Kasumi-1 (cell line): ENCODE results near the gene TANGO6.
"Not testable (repeated sequence)": the region's sequence is repeated elsewhere in the genome, so short reads cannot be mapped to it uniquely, and the experiment has no call there.

Experiments used
- DNase-seq, 2 experiments: peaks; one replicate each; lab custom pipeline; 2025; lab: John Stamatoyannopoulos, UW

Gene TANGO6

DNA sequence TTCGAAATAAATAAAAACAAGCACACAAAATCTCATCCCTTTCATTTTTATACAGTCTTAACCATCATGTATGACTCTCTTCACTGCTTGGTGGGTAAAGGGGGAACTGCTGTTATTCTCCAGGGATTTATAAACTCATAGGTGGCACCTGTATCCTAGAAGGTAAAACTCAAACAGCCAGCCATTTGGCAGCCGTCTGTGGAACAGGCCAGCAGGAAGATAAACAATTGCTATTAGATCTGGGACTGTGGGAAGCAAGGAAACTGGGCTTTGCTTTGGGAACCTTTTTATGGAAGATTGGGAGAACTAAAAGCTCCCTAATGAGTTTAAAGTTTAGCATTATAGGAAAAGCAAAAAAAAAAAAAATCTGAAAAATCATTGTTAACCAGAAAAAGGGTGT lies 126.0 kb downstream of the TANGO6 start:
- no peak for DNase-seq

DNA sequence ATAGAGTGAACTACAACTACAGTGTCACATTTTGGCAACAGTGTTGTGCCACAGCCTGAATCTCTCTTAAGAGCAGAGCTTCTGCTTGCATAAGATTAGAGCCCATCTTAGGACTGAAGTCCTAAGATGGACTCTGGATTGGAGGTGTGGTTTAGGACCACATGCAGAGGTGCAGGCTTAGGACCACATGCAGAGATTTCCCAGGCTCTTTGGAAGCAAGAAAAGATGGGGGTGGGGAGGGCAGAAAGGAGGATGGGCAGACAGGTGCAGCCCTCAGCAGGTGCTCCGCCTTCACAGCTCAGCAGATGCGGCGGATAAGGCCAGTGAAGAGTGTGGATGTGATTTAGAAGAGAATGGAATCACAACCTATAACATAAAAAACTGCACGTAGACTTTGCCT lies 128.7 kb downstream of the TANGO6 start:
- no peak for DNase-seq

DNA sequence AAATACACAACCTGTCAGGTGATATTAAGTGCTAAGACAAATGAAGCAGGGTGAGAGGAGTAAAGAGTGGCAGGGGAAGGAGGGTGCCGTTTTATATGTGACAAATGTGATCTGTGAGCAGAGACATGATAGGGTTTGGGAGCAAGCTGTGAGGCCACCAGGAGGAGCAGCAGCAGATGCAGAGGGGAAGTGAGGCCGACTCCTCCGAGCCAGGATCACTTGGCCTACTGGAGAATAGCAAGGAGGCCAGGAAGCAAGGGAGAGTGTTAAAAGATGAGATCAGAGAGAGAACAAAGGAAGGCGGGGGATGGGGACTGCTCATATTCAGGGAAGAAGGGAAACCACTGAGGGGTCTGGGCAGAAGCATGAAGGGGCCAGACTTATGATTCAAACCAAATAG lies 129.4 kb downstream of the TANGO6 start:
- DNase-seq: peak; percentile 64 to 76

DNA sequence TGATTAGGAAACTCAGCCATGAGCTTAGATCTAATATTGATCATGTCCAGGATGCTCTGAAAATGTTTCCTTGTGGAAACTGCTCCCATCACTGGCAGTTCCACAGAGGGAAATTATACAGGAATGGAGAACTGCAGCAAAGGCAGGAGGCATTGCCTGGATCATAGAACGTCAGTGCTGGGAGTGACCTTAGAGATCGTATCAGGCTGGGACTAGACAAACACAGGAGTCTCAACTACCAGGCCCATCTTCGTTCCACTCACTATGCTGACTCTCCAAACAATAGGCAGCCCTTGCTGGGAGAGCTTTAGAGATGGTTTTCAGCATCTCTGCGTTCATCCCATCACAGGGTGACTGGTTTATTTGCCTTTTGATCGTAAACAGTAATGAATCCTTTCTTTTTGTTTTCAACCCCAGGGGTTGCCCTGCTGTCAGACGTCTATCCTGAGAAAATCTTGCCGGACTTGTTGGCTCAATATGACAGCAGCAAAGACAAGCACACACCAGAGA lies 130.3 kb downstream of the TANGO6 start:
- no peak for DNase-seq

DNA sequence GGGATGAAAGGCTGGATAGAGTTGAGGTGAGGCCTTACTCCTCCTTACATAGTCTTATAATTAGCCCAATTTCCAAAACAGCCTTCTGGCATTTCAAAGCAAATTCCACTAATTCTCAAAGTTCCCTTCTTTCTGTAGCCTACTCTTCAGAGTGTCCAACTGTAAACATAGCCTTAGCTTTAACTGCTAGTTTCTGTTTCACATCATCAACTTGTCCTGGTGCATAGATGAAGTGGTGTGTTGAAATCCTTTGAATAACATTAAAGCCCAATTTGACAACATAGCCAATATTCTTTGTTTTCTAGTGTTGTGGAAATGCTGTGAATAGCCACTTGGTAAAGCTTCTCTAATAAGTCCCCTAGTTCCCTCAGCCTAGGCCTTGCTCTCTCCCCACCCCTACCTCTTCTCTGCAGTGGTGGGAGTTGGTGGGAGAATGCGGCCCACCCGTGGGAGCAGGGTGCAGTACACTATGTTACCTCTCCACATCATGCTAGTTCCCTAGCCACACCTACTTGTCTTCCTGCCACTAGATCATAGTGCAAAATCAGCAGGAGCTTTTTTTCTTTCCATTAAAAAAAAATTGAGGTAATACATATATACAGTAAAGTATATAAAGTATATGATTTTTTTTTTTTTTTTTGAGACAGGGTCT lies 135.1 kb downstream of the TANGO6 start:
- DNase-seq: no peak

DNA sequence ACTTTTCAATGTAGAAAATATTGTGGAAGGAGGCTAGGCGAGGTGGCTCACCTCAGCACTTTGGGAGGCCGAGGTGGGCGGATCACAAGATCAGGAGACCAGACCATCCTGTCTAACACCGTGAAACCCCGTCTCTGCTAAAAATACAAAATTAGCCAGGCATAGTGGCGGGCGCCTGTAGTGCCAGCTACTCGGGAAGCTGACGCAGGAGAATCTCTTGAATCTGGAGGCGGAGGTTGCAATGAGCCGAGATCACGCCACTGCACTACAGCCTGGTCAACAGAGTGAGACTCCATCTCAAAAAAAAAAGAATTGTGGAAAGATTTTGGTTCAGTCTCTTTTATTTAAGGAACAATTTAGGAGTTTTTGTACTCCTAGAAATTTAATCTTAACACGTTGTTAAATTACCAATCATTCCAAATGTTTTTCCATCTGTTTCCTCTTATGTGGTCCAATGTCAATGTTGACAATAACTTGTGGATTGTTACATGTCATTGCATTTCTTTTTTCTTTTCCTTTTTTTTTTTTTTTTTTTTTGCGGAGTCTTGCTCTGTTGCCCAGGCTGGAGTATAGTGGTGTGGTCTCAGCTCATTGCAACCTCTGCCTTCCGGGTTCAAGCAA lies 137.5 kb downstream of the TANGO6 start:
- no peak for DNase-seq

DNA sequence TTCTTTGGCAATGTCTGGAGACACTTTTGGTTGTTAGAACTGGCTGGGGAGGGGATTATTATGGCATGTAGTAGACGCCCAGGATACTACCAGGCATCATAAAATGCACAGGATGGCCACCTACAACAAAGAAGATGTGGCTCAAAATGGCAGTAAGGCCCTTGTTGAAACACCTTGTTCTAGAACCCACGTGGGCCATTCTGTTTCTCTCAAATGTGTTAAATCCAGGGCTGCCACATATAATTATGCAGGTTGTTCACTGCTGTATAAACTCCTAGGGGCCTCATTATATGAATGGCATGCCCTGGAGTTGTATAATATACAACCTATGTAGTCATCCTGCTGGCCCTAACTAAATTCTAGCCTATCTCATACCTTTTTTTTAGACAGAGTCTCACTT lies 138.6 kb downstream of the TANGO6 start:
- no peak for DNase-seq

DNA sequence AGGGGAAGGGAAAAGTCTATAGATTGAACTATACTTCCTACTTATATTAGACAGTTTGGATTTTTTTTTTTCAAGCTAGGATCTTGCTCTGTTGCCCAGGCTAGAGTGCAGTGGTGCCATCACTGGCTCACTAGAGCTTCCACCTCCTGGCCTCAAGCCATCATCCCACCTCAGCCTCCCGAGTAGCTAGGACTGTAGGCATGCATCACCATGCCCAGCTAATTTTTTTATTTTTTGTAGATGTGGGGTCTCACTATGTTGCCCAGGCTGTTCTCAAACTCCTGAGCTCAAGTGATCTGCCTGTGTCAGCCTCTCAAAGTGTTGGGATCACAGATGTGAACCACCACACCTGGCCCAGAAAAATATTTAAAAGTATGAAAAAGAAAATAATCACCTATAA lies 141.1 kb downstream of the TANGO6 start:
- DNase-seq: no peak

DNA sequence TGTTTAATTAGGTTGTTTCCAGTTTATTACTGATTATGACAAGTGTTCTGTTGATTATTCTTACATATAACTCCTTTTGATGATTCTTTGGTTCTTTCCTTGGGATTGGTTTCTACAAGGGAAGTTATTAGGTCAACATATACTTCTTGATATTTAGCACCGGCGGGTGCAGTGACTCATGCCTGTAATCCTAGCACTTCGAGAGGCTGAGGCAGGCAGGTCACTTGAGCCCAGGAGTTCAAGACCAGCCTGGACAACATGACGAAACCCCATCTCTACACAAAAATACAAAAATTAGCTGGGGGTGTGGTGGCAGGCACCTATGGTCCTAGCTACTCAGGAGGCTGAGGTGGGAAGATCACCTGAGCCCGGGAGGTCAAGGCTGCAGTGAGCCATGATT lies 141.9 kb downstream of the TANGO6 start:
- DNase-seq: no peak

DNA sequence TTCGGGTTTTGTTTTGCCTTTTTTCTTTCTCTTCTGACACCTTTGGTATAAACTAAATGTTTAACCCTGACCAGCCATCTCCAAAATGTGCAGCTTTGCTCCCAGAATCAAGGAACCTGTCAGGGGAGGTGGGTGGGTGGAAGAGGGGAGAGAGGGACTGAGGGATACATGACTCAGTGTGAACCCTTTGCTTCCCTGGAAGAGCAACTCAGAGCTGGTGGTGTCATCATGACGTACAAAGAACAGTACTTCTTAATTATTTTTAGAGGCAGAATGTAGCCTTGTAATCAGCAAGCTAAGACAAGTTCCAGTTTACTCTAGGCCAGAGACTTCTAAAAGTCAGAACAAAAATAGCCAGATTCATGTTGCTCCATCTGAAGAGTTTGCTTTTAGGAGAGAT lies 142.5 kb downstream of the TANGO6 start:
- DNase-seq: no peak

DNA sequence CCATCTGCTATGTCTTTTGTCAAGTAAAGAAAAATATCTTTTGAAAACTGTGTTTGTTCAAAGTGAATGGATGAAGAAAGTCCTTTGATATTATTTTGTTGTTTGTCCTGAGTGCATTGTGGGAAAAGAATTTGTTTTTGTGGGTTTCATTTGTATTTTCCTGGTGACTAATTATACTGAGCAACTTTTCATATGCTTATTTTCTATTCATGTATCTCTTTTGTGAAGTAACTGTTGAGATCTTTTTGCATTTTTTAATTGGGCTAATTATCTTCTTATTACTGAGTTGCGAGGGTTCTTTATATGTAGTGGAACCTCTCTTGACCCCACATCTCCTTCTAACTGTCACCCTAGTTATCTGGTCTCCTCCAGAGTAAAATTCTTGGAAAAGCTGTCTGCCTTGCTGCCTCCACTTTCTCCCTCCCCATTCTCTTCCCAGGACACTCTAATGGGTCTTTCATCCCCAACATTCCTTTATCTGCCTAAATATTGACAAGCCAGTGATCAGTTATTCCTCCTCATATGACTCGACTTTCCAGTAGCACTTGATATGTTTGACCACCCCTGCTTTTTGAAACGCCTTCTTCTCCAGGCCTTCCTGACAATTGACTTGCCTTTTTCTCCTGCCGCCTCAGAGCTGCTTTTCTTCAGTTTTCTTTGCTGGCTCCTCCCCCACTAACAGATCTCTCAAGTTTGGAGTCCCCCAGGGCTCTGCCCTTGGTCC lies 144.6 kb downstream of the TANGO6 start:
- DNase-seq: no peak

DNA sequence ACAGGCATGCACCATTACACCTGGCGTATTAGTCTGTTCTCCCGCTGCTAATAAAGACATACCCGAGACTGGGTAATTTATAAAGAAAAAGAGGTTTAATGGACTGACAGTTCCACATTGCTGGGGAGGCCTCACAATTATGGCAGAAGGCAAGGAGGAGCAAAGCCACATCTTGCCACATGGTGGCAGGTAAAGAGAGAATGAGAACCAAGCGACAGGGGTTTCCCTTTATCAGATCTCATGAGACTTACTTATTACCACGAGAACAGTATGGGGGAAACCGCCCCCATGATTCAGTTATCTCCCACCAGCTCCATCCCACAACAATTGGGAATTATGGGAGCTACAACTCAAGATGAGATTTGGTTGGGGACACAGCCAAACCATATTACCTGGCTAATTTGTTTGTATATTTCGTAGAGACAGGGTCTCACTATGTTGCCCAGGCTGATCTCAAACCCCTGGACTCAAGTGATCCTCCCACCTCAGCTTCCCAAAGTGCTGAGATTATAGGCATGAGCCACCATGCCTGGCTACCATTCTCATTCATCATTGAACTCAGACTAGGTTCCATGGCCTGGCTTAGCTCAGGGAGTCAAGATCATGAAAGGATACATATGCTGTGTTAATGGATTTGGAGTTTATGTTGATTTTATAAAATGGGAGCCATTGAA lies 147.0 kb downstream of the TANGO6 start:
- DNase-seq: not testable (repeated sequence)

DNA sequence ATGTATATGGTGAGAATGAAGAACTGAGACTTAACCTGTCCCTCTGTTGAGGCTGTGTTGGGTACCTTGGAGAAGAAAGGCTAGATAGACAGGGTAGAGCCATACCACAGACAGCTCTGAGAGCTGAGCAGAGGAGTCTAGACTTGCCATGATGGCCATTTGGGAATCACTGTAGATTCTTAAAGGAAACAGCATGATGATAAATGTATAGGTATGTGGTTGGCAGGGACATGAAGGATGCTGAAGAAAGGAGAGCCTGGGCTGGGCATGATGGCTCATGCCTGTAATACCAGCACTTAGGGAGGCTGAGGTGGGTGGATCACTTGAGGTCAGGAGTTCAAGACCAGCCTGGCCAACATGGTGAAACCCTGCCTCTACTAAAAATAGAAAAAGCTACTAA lies 147.7 kb downstream of the TANGO6 start:
- DNase-seq: no peak

DNA sequence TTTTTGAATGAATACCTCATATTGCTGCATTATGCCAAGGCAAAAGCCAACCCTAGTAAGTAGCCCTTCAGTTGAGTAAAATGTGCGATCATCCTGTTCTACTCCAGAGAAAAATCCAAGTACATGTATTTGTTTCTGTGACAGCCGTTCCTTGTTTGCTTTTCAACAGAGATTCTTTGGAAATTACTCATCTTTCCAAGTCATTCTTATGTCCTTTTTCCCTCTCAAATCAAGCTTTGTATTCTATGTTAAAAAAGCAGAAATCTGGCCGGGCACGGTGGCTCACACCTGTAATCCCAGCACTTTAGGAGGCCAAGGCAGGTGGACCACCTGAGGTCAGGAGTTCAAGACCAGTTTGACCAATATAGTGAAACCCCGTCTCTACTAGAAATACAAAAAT lies 149.2 kb downstream of the TANGO6 start:
- no peak for DNase-seq

DNA sequence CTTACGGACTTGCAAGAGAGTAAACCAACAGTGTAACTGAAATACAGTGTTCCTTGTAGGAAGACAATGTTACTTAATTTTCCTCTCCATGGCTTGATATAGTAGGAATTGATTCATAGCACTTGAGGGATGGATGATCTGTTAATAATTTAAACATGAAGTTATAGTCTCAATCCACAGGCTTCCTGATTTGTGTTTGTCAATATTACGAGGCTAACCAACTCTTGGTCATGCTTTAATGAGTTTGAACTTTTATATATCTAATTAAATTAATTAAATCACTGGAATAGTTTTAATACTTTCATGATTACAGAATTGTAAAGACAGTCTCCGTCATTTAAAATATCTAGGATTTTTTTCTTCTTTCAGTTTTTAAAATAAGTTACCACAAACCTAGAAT lies 150.1 kb downstream of the TANGO6 start:
- no peak for DNase-seq

DNA sequence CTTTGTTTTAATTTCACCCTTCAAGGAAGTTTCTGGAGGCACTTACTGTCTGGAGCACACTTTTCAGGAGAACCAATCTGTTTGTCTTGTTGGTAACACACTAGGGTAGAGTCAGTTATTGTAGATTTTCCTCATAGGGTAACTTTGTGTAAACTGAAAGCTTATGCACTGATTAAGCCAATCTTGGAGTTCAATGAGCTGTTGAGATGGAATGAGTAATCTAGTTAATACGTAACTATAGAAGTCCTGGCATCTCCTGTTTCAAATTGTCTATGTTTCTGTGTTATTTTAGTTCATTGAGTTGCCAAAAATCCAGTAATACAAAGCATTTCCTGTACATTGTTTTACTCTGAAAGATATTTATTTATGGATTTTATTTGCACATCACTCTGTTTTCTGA lies 150.6 kb downstream of the TANGO6 start:
- no peak for DNase-seq

DNA sequence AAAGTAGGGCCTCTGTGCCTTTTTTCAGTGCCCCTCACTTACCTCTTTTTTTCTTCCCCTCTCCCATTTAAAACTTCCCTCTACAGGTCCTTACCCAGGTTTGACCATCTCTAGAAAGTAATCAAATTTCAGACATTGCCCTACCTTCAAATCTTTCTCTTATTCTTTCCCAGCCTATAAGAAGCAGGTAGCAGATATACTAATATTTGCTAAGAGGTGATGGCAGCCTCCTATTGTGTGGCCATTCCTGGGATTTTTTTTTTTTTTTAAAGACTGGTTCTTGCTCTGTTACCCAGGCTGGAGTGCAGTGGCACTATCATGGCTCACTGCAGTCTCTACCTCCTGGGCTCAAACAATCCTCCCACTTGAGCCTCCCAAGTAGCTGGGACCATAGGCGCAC lies 151.0 kb downstream of the TANGO6 start:
- no peak for DNase-seq

DNA sequence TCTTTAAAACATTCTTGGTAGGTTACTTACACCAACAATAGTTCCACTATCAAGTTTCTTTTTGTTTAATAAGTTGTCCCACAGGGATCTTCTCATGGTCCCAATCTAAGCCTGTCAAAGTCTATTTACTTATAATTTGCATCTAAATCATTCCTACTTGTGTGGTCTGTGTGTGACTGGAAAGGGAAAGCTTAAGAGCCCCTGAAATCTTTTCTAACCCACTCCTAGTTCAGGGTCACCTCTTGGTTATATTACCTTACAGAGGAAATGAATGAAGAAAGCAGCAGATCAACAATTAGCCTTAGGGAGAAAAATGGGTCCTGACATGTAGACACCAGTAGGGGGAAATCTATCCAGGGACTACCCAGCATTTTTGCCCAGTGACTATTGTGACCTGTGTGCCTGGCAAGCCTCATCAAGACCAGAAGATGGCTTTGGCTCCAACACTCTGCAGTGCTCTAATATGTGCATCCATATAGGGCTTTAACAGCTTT lies 151.7 kb downstream of the TANGO6 start:
- DNase-seq: no peak

DNA sequence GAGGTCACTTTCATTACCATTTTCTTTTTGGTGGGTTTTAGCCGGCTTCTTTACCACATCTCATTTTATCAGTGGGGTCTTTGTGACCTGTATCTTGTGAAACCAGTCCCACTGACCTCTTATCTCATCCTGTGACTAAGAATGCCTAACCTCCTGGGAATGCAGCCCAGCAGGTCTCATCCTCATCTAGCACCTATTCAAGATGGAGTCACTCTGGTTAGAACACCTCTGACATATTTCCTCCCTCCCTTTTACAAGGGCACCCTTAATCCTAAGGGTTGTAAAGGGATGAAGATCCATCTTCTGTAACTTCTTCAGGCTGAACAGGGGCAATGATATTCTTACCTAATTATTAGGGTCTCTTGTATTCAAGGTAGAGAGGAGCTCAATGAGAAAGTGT lies 154.2 kb downstream of the TANGO6 start:
- no peak for DNase-seq

DNA sequence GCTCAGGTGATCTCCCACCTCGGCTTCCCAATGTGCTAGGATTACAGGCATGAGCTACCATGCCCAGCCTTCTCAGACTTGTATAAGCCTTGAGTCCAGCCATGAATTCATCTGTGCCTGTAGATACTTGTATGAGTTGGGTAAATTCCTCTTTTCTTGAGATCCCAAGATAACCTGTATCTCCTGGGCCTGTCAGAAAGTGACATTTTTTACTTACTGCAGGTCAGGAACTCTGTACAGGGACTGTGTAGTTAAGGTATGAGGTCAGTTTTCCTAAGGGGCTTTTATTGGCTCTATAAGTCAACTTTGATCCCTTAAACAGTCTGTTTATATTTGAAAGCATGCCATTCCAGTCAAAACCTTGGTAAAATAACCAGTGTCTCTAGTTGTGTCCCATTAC lies 155.8 kb downstream of the TANGO6 start:
- no peak for DNase-seq

DNA sequence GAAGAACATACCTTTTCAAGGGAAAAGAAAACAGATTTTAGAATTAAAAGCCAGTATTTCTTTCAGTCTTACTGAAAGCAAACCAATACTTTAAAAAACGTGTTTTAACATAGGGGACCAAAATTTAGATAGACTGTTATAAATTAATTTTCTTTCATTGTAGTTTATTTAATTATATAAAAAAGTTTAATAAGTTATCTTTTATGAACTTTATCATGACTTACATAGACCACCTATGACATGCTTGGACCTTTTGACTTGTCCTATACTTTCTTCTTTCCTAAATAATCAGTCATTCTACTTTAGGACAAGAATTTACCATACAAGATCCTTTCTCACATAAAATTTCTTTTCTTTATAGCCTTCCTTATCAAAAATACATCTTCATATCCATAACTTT lies 160.2 kb downstream of the TANGO6 start:
- DNase-seq: no peak

DNA sequence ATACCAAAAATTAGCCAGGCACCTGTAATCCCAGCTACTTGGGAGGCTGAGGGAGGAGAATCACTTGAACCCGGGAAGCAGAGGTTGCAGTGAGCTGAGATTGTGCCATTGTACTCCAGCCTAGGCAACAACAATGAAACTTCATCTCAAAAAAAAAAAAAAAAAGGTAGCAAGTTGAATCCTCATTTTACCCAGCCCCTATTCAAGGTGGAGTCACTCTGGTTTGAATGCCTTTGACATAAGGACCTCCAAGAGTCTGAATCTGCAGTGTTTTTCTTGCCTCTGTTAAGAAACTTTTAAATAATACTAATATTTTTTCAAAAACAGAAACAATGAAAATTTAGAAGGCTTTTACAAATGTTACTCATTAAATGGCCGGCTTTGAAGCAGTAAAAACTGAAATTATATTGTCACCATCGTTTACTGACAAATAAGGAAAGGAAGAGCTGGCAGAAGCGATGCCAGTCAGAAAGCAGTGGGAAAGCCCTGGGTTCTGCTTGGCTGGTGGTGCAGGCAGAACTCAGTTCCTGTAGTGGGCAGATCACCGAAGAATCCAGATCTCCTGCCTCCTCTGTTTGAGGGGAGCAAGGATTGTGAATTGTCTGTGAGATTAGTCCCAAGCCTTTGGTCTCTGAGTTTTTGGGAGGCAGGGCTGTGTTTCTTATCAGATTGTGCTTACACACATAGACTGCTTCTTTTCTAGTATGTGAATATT lies 162.5 kb downstream of the TANGO6 start:
- DNase-seq: no peak
